ENCODE measurements around the gene TTC7B.

DNA sequence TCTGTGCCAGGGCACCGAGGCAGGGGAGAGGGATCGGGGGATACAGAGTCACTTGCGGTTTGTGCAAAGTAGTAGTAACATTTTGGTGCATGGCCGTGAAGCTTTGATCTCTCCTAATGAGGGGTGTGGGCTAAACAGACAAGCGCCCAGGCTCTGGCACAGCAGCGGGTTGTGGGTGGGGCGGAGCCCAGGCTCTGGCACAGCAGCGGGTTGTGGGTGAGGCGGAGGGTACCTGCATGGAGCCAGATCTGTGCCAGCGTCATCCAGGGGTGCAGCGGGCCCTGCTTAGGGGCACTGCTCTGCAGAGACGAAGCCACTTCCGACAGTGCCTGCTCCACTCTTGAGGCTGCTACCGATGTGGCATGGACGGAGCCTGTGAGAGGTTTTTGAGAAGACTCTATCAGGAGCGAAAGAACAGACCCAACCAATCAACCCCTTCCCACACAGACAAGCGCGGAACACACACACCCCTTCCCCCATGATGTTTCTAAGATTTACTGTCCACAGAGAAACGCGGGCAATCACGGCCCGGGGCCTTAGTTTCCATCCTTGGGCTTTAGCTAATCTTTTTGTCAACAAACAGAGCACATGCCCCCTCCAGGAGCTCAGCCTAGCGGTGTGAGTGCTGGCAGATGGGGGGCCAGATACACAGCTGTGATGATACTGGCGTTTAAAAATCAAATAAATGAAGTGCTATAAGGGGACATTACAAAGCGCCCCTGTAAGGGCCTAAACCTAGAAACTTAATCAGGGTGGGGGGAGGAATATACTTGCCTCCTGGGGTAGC lies 222.8 kb downstream of the TTC7B start:
- TF ChIP-seq, protein P1, sequence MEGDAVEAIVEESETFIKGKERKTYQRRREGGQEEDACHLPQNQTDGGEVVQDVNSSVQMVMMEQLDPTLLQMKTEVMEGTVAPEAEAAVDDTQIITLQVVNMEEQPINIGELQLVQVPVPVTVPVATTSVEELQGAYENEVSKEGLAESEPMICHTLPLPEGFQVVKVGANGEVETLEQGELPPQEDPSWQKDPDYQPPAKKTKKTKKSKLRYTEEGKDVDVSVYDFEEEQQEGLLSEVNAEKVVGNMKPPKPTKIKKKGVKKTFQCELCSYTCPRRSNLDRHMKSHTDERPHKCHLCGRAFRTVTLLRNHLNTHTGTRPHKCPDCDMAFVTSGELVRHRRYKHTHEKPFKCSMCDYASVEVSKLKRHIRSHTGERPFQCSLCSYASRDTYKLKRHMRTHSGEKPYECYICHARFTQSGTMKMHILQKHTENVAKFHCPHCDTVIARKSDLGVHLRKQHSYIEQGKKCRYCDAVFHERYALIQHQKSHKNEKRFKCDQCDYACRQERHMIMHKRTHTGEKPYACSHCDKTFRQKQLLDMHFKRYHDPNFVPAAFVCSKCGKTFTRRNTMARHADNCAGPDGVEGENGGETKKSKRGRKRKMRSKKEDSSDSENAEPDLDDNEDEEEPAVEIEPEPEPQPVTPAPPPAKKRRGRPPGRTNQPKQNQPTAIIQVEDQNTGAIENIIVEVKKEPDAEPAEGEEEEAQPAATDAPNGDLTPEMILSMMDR (IDR thresholded peaks at IDR 0.05 in 2 of 3, conservative IDR thresholded peaks at IDR 0.05 in 1 of 3; ENCODE audit: borderline replicate concordance in 1 of 3, insufficient read depth in 1 of 3, low read depth in 2 of 3, low read length in 2 of 3), result no peak
- TF ChIP-seq EZH2 (IDR thresholded peaks at IDR 0.05) (no peak), JUND (IDR thresholded peaks at IDR 0.05) (no peak), REST (IDR thresholded peaks at IDR 0.05; ENCODE audit: low read depth) (no peak), EGR1 (IDR thresholded peaks at IDR 0.05; ENCODE audit: low read depth) (no peak), RAD21 (IDR thresholded peaks at IDR 0.05; ENCODE audit: low read depth) (no peak), EZH2phosphoT487 (IDR thresholded peaks at IDR 0.05; ENCODE audit: borderline replicate concordance) (no peak), CEBPB (IDR thresholded peaks at IDR 0.05; ENCODE audit: low read depth) (no peak), SRF (IDR thresholded peaks at IDR 0.05; ENCODE audit: low read depth) (no peak)
